GM12873 (cell line): ENCODE measurements around the gene TRPV3.

Experiments
- CTCF ChIP-seq: IDR thresholded peaks from 2 replicates; pipeline ENCODE4 v1.5.1; 2012; ENCODE audit warnings: low read depth, mild to moderate bottlenecking, moderate library complexity, low read length, control low read depth; ENCODE audit not compliant: insufficient read depth; ENCODE audit errors: missing control alignments

TRPV3 gene

GRCh38 chr17:3557768-3558583 lies at the start of gene TRPV3:
Gene TRPV3, minus strand, starts transcription at chr17:3557812. Its CDS starts 2,962 bp downstream, at chr17:3554850.
- TF ChIP-seq CTCF = no peak

- no peak for TF ChIP-seq CTCF
Observed at GRCh38 chr17:3603870-3604259, 46.3 kb upstream of the TRPV3 start.

GRCh38 chr17:3603119-3603869 lies 45.7 kb upstream of the TRPV3 start:
- no peak for TF ChIP-seq CTCF

- peak; percentile 71 for TF ChIP-seq CTCF
Observed at GRCh38 chr17:3602499-3602898, 44.9 kb upstream of the TRPV3 start.

- no peak for TF ChIP-seq CTCF
Observed at GRCh38 chr17:3600529-3601205, 43.1 kb upstream of the TRPV3 start.

- no peak for TF ChIP-seq CTCF
Observed at GRCh38 chr17:3598078-3598477, 40.5 kb upstream of the TRPV3 start.
